ENCODE results near the gene STX16. TPM values are rescaled to one million over a fixed set of nuclear protein-coding genes. Genes with fewer than 3 reads are reported as not detected.

STX16 gene
- total RNA-seq (2021) (89.1 to 116 TPM (median 113 TPM) in 3 replicates), Bru-seq, nascent RNA (percentile 99 among the genes with signal in this experiment)
- long read RNA-seq, experiment 1, full-length matches to known transcripts = 66 of 142 reads
- long read RNA-seq, experiment 1, partial matches to known transcripts = 47 of 142 reads
- long read RNA-seq, experiment 1, other reads (novel, unspliced or antisense) = 29 of 142 reads
- long read RNA-seq, experiment 2, full-length matches to known transcripts = 9 of 39 reads
- long read RNA-seq, experiment 2, partial matches to known transcripts = 13 of 39 reads
- long read RNA-seq, experiment 2, other reads (novel, unspliced or antisense) = 17 of 39 reads
- long read RNA-seq, experiment 3, full-length matches to known transcripts = 2 of 6 reads
- long read RNA-seq, experiment 3, partial matches to known transcripts = 1 of 6 reads
- long read RNA-seq, experiment 3, other reads (novel, unspliced or antisense) = 3 of 6 reads

- Mint-ChIP-seq H3K9me3 (no peaks in the 10 kb centered on the region), H3K27ac (peak within 1 kb of the TSS; percentile 95), H3K36me3 (no peaks in the 10 kb centered on the region), H3K27me3 (ENCODE audit: low read depth) (no peaks in the 10 kb centered on the region; the same call in 1 of the 2 replicates), H3K4me3 (peak within 1 kb of the TSS; percentile 90), H3K4me1 (peaks cover 34% of the 10 kb centered on the region)
- ChIA-PET POLR2A (interaction anchor here (0.6 to 4.2 kb wide), 14 partner anchors 9 to 421 kb away, joined by 3 to 25 read pairs (median 5); partner anchors contain the start of gene GNAS), CTCF (interaction anchor here (0.6 to 7.3 kb wide), 49 partner anchors 9 to 829 kb away, joined by 3 to 119 read pairs (median 6); partner anchors contain the start of genes GNAS and NPEPL1)
- DNase-seq (ENCODE audit: low spot score) (peak; percentile 89), ATAC-seq (peak; percentile 76)
- TF ChIP-seq ERG (CRISPR knock-in tag; IDR thresholded peaks at IDR 0.05) (no peak), STAT6 (CRISPR knock-in tag; conservative IDR thresholded peaks at IDR 0.05; ENCODE audit: low read depth) (peak; percentile 97; the same call in 1 of the 2 replicates), GABPB1 (CRISPR knock-in tag; IDR thresholded peaks at IDR 0.05) (peak; percentile 95), NFYB (CRISPR knock-in tag; conservative IDR thresholded peaks at IDR 0.05; ENCODE audit: low read depth) (no peak), ZNF281 (CRISPR knock-in tag; IDR thresholded peaks at IDR 0.05) (peak; percentile 87; the same call in 1 of the 2 replicates), IRF1 (CRISPR knock-in tag; IDR thresholded peaks at IDR 0.05) (peak; percentile 88), ZNF121 (CRISPR knock-in tag; IDR thresholded peaks at IDR 0.05) (peak; percentile 72; the same call in 1 of the 2 replicates), ZNF138 (CRISPR knock-in tag; conservative IDR thresholded peaks at IDR 0.05) (peak; percentile 89; the same call in 1 of the 2 replicates), PRDM15 (CRISPR knock-in tag; IDR thresholded peaks at IDR 0.05) (peak; percentile 48; the same call in 1 of the 2 replicates), SP1 (CRISPR knock-in tag; conservative IDR thresholded peaks at IDR 0.05) (peak; percentile 74; the same call in 1 of the 2 replicates), TEAD4 (CRISPR knock-in tag; IDR thresholded peaks at IDR 0.05) (0 out of 2 replicates have a peak, but pooled peaks have one; percentile 8), ETV6 (CRISPR knock-in tag; IDR thresholded peaks at IDR 0.05) (peak; percentile 95), ZBTB43 (CRISPR knock-in tag; IDR thresholded peaks at IDR 0.05) (peak; percentile 71; the same call in 1 of the 2 replicates), ELF4 (CRISPR knock-in tag; IDR thresholded peaks at IDR 0.05; ENCODE audit: low read depth) (peak; percentile 86; the same call in 1 of the 2 replicates), ZNF416 (CRISPR knock-in tag; IDR thresholded peaks at IDR 0.05) (no peak), E2F1 (CRISPR knock-in tag; IDR thresholded peaks at IDR 0.05) (no peak), ZNF232 (CRISPR knock-in tag; IDR thresholded peaks at IDR 0.05) (peak; percentile 89)
Measured at GRCh38 chr20:58650776-58651558, at the start of gene STX16. Gene STX16 (plus strand): TSS chr20:58651283. CDS start chr20:58652007, 724 bp downstream.

Data from WTC11 (cell line).